ENCODE data around the gene FAM216B. TPM values are rescaled to one million over a fixed set of nuclear protein-coding genes. Genes with fewer than 3 reads are reported as not detected.

The FAM216B gene
- total and polyA plus RNA-seq, 2 donors (not counting 1 experiment from before 2014, with no cell fraction given) = under 0.01 TPM; not detected in 1

GRCh38 chr13:42795666-42796065 lies 14.3 kb downstream of the FAM216B start:
- no peak overlapping the region for H3K4me3 ChIP-seq (replicated peaks in 1 of 4; ENCODE audit: control extremely low read depth in 1 of 4, insufficient read depth in 1 of 4, low read depth in 3 of 4, low read length in 4 of 4)
- DNase-seq (ENCODE audit: low read depth in 2 of 2) = no peak
- no peaks in the 10 kb centered on the region for H3K36me3 ChIP-seq (ENCODE audit: control insufficient read depth, insufficient read depth, low read length)
- H3K4me2 ChIP-seq (ENCODE audit: extremely low read depth, insufficient read depth, low read length) = no peak overlapping the region
- H3K27me3 ChIP-seq (ENCODE audit: control insufficient read depth, insufficient read depth, low read length) = no peaks in the 10 kb centered on the region
- TF ChIP-seq EZH2 (IDR thresholded peaks at IDR 0.05; ENCODE audit: low read length, missing control alignments) (no peak), CTCF (conservative IDR thresholded peaks at IDR 0.05 in 1 of 2, IDR thresholded peaks at IDR 0.05 in 1 of 2; ENCODE audit: low read depth in 1 of 2, low read length in 2 of 2) (no peak)
- H3K9ac ChIP-seq (ENCODE audit: insufficient read depth, low read length) = no peak overlapping the region
- H2AFZ ChIP-seq (ENCODE audit: low read length) = no peak overlapping the region
- no peaks in the 10 kb centered on the region for H4K20me1 ChIP-seq (ENCODE audit: control insufficient read depth, extremely low read depth, insufficient read depth, low read length)
- H3K79me2 ChIP-seq (ENCODE audit: control insufficient read depth, insufficient read depth, low read length) = no peaks in the 10 kb centered on the region
- H3K9me3 ChIP-seq (ENCODE audit: control insufficient read depth, insufficient read depth, low read depth, low read length) = no peaks in the 10 kb centered on the region
- H3K27ac ChIP-seq (ENCODE audit: insufficient read depth, low read length) = no peak overlapping the region
- H3K4me1 ChIP-seq (ENCODE audit: control insufficient read depth, extremely low read depth, insufficient read depth, low read length) = no peaks in the 10 kb centered on the region

- no peak for DNase-seq (ENCODE audit: low read depth in 2 of 2)
- H3K9me3 ChIP-seq (ENCODE audit: control insufficient read depth, insufficient read depth, low read depth, low read length) = no peaks in the 10 kb centered on the region
- H3K79me2 ChIP-seq (ENCODE audit: control insufficient read depth, insufficient read depth, low read length) = no peaks in the 10 kb centered on the region
- H3K27ac ChIP-seq (ENCODE audit: insufficient read depth, low read length) = no peak overlapping the region
- no peaks in the 10 kb centered on the region for H4K20me1 ChIP-seq (ENCODE audit: control insufficient read depth, extremely low read depth, insufficient read depth, low read length)
- no peak overlapping the region for H3K4me3 ChIP-seq (replicated peaks in 1 of 4; ENCODE audit: control extremely low read depth in 1 of 4, insufficient read depth in 1 of 4, low read depth in 3 of 4, low read length in 4 of 4)
- H3K27me3 ChIP-seq (ENCODE audit: control insufficient read depth, insufficient read depth, low read length) = no peaks in the 10 kb centered on the region
- H2AFZ ChIP-seq (ENCODE audit: low read length) = no peak overlapping the region
- H3K9ac ChIP-seq (ENCODE audit: insufficient read depth, low read length) = no peak overlapping the region
- H3K4me2 ChIP-seq (ENCODE audit: extremely low read depth, insufficient read depth, low read length) = no peak overlapping the region
- H3K36me3 ChIP-seq (ENCODE audit: control insufficient read depth, insufficient read depth, low read length) = no peaks in the 10 kb centered on the region
- TF ChIP-seq CTCF (conservative IDR thresholded peaks at IDR 0.05 in 1 of 2, IDR thresholded peaks at IDR 0.05 in 1 of 2; ENCODE audit: low read depth in 1 of 2, low read length in 2 of 2) (no peak), EZH2 (IDR thresholded peaks at IDR 0.05; ENCODE audit: low read length, missing control alignments) (no peak)
- H3K4me1 ChIP-seq (ENCODE audit: control insufficient read depth, extremely low read depth, insufficient read depth, low read length) = no peaks in the 10 kb centered on the region
Measured at GRCh38 chr13:42796747-42797356, 15.5 kb downstream of the FAM216B start.

GRCh38 chr13:42798118-42798517 lies 16.7 kb downstream of the FAM216B start:
- H4K20me1 ChIP-seq (ENCODE audit: control insufficient read depth, extremely low read depth, insufficient read depth, low read length) = no peaks in the 10 kb centered on the region
- no peaks in the 10 kb centered on the region for H3K9me3 ChIP-seq (ENCODE audit: control insufficient read depth, insufficient read depth, low read depth, low read length)
- H2AFZ ChIP-seq (ENCODE audit: low read length) = no peak overlapping the region
- no peaks in the 10 kb centered on the region for H3K36me3 ChIP-seq (ENCODE audit: control insufficient read depth, insufficient read depth, low read length)
- no peak overlapping the region for H3K9ac ChIP-seq (ENCODE audit: insufficient read depth, low read length)
- no peak for DNase-seq (ENCODE audit: low read depth in 2 of 2)
- no peaks in the 10 kb centered on the region for H3K27me3 ChIP-seq (ENCODE audit: control insufficient read depth, insufficient read depth, low read length)
- no peak overlapping the region for H3K4me3 ChIP-seq (replicated peaks in 1 of 4; ENCODE audit: control extremely low read depth in 1 of 4, insufficient read depth in 1 of 4, low read depth in 3 of 4, low read length in 4 of 4)
- no peak overlapping the region for H3K4me2 ChIP-seq (ENCODE audit: extremely low read depth, insufficient read depth, low read length)
- H3K27ac ChIP-seq (ENCODE audit: insufficient read depth, low read length) = no peak overlapping the region
- TF ChIP-seq CTCF (conservative IDR thresholded peaks at IDR 0.05 in 1 of 2, IDR thresholded peaks at IDR 0.05 in 1 of 2; ENCODE audit: low read depth in 1 of 2, low read length in 2 of 2) (no peak), EZH2 (IDR thresholded peaks at IDR 0.05; ENCODE audit: low read length, missing control alignments) (no peak)
- H3K79me2 ChIP-seq (ENCODE audit: control insufficient read depth, insufficient read depth, low read length) = no peaks in the 10 kb centered on the region
- H3K4me1 ChIP-seq (ENCODE audit: control insufficient read depth, extremely low read depth, insufficient read depth, low read length) = no peaks in the 10 kb centered on the region

Data from fibroblast of lung (primary cell).